Measurements from ENCODE around the gene MYH9. TPM values are rescaled to one million over a fixed set of nuclear protein-coding genes. Genes with fewer than 3 reads are reported as not detected.
"Not testable (repeated sequence)": the region's sequence is repeated elsewhere in the genome, so short reads cannot be mapped to it uniquely, and the experiment has no call there.

The MYH9 gene
- total RNA-seq, 1 experiment from 2014 or later = 258 TPM

DNA sequence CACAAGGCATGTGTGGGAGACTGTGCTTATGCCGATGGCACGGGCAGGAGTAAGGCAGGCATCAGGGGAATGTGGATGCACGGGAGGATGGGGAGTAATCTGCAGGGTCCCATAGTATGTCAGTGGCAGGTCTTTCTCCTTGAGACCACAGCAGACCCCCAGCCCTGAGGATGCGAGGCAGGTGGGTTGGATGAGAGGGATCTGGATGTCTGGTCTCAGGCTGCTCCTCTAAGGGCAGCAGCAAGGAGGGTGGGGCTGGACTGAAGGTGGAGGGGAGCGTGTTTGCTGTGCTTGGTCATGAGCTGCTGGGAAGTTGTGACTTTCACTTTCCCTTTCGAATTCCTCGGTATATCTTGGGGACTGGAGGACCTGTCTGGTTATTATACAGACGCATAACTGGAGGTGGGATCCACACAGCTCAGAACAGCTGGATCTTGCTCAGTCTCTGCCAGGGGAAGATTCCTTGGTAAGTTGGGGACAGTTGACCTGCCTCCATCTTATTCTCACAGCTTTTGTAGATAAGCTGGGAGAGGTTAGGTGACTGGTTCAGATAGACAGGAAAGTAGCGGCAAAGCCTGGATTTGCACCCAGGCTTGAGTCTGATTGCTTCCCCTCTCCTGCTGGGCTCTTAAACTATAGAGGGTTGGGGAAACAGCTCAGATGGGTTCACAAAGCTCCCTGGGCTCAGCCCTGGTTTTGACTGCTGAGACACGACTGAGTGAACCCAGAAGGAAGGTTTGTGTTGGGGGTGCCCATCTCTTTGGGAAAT, 134.8 kb downstream of the MYH9 start, which contains the start of gene APOL1:
APOL1 (plus strand) TSS at position 380 of the 769 bp plus-strand sequence. CDS start 1,823 bp downstream, outside the sequence.
- Histone ChIP-seq H3K4me3 (replicated peaks in 1 of 2; ENCODE audit: low read depth in 1 of 2, low read length in 2 of 2) (no peak within 1 kb of the TSS), H3K9me3 (ENCODE audit: control insufficient read depth in 1 of 2, insufficient read depth in 1 of 2, low read depth in 1 of 2, low read length in 2 of 2) (no peaks in the 10 kb centered on the region), H3K9me2 (ENCODE audit: insufficient read depth) (no peaks in the 10 kb centered on the region), H2AFZ (ENCODE audit: low read depth, low read length, poor library complexity, severe bottlenecking) (no peak within 1 kb of the TSS), H3K27me3 (ENCODE audit: insufficient read depth, low read length) (no peaks in the 10 kb centered on the region), H3K79me2 (ENCODE audit: insufficient read depth, low read length) (no peaks in the 10 kb centered on the region), H4K20me1 (ENCODE audit: insufficient read depth) (no peaks in the 10 kb centered on the region), H3K9ac (ENCODE audit: low read length) (no peak within 1 kb of the TSS), H3K27ac (ENCODE audit: low read depth, low read length) (no peak within 1 kb of the TSS), H3K4me2 (ENCODE audit: low read length) (no peak within 1 kb of the TSS), H3K4me1 (ENCODE audit: control insufficient read depth in 1 of 2, insufficient read depth in 2 of 2, low read length in 2 of 2) (no peaks in the 10 kb centered on the region), H3K36me3 (ENCODE audit: control insufficient read depth in 1 of 2, insufficient read depth in 2 of 2, low read length in 2 of 2) (no peaks in the 10 kb centered on the region)
- intact Hi-C loops (cut with micrococcal nuclease) = no loop called here
- BruUV-seq (replicated peaks) = no TSS peak
- TF ChIP-seq, protein P1, sequence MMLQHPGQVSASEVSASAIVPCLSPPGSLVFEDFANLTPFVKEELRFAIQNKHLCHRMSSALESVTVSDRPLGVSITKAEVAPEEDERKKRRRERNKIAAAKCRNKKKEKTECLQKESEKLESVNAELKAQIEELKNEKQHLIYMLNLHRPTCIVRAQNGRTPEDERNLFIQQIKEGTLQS (IDR thresholded peaks at IDR 0.05) = no peak
- TF ChIP-seq JUND (IDR thresholded peaks at IDR 0.05) (no peak), EZH2 (IDR thresholded peaks at IDR 0.05) (no peak), FOSL1 (IDR thresholded peaks at IDR 0.05; ENCODE audit: low read depth) (no peak), ZFX (IDR thresholded peaks at IDR 0.05) (no peak)
- TF ChIP-seq, protein P2, sequence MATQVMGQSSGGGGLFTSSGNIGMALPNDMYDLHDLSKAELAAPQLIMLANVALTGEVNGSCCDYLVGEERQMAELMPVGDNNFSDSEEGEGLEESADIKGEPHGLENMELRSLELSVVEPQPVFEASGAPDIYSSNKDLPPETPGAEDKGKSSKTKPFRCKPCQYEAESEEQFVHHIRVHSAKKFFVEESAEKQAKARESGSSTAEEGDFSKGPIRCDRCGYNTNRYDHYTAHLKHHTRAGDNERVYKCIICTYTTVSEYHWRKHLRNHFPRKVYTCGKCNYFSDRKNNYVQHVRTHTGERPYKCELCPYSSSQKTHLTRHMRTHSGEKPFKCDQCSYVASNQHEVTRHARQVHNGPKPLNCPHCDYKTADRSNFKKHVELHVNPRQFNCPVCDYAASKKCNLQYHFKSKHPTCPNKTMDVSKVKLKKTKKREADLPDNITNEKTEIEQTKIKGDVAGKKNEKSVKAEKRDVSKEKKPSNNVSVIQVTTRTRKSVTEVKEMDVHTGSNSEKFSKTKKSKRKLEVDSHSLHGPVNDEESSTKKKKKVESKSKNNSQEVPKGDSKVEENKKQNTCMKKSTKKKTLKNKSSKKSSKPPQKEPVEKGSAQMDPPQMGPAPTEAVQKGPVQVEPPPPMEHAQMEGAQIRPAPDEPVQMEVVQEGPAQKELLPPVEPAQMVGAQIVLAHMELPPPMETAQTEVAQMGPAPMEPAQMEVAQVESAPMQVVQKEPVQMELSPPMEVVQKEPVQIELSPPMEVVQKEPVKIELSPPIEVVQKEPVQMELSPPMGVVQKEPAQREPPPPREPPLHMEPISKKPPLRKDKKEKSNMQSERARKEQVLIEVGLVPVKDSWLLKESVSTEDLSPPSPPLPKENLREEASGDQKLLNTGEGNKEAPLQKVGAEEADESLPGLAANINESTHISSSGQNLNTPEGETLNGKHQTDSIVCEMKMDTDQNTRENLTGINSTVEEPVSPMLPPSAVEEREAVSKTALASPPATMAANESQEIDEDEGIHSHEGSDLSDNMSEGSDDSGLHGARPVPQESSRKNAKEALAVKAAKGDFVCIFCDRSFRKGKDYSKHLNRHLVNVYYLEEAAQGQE (IDR thresholded peaks at IDR 0.05; ENCODE audit: low read depth) = no peak
- CTCF ChIA-PET = no interaction called here
- POLR2A ChIA-PET = no interaction called here
- ATAC-seq (no peak), DNase-seq (ENCODE audit: low read depth, low spot score) (no peak)
- RAD21 ChIA-PET (ENCODE audit: low non-redundant PET in 1 of 2, low total read pairs in 2 of 2, uncharacterized antibody in 2 of 2, unreplicated experiment in 2 of 2) = no interaction called here

DNA sequence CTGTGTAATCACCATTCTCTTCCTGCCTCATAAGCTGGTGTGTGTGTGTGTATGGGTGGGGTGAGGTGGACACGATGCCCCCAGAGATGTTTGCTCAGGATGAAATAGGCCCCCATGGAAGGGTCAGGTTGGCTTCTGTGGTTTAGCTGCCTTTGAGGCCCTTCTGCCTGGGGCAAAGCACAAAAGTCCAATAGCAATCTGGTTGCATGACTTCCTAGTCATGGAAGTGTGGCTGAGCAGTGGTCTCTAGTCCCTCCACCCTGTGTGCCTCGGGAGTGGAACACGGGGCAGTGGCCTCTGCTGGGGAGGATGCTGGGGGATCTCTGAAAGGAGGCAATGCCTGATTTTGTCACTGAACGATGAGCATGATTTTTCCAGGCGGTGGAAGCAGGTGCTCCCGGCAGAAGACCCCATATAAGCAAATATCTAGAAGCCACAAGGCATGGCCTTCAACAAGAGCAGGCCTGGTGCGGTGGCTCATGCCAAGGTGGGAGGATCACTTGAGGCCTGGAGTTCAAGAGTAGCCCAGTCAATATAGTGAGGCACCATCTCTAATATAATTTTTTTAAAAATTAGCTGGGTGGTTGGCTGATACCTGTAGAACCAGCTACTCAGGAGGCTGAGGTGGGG, 135.7 kb downstream of the MYH9 start:
- H3K4me2 ChIP-seq (ENCODE audit: low read length); H3K4me1 ChIP-seq (ENCODE audit: control insufficient read depth in 1 of 2, insufficient read depth in 2 of 2, low read length in 2 of 2); DNase-seq (ENCODE audit: low read depth, low spot score); BruUV-seq (replicated peaks); H3K27ac ChIP-seq (ENCODE audit: low read depth, low read length); RAD21 ChIA-PET (ENCODE audit: low non-redundant PET in 1 of 2, low total read pairs in 2 of 2, uncharacterized antibody in 2 of 2, unreplicated experiment in 2 of 2); intact Hi-C loops (cut with micrococcal nuclease); H2AFZ ChIP-seq (ENCODE audit: low read depth, low read length, poor library complexity, severe bottlenecking); H4K20me1 ChIP-seq (ENCODE audit: insufficient read depth); H3K9me3 ChIP-seq (ENCODE audit: control insufficient read depth in 1 of 2, insufficient read depth in 1 of 2, low read depth in 1 of 2, low read length in 2 of 2); POLR2A ChIA-PET; H3K9me2 ChIP-seq (ENCODE audit: insufficient read depth); H3K79me2 ChIP-seq (ENCODE audit: insufficient read depth, low read length); H3K9ac ChIP-seq (ENCODE audit: low read length); H3K27me3 ChIP-seq (ENCODE audit: insufficient read depth, low read length); H3K4me3 ChIP-seq (replicated peaks in 1 of 2; ENCODE audit: low read depth in 1 of 2, low read length in 2 of 2); ATAC-seq; CTCF ChIA-PET; H3K36me3 ChIP-seq (ENCODE audit: control insufficient read depth in 1 of 2, insufficient read depth in 2 of 2, low read length in 2 of 2): not testable (repeated sequence)

DNA sequence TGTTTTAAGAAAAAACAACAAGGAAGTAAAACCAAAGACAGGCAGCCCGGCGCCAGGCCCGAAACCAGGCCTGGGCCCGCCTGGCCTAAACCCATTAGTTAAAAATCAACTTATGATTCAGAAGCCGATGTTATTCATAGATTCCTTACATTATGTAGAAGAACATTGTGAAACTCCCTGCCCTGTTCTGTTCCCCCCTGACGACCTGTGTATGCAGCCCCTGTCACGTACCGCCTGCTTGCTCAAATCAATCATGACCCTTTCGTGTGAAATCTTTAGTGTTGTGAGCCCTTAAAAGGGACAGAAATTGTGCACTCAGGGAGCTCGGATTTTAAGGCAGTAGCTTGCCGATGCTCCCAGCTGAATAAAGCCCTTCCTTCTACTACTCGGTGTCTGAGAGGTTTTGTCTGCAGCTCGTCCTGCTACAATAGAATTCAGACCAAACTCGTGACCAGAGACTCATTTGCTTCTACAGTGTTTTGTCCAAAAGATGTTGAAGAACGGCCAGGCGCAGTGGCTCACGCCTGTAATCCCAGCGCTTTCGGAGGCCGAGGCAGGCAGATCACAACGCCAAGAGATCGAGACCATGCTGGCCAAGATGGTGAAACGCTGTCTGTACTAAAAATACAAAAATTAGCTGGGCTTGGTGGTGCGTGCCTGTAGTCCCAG, 137.3 kb downstream of the MYH9 start:
- H3K9me3 ChIP-seq (ENCODE audit: control insufficient read depth in 1 of 2, insufficient read depth in 1 of 2, low read depth in 1 of 2, low read length in 2 of 2); intact Hi-C loops (cut with micrococcal nuclease); H4K20me1 ChIP-seq (ENCODE audit: insufficient read depth); H3K79me2 ChIP-seq (ENCODE audit: insufficient read depth, low read length); H3K27ac ChIP-seq (ENCODE audit: low read depth, low read length); H3K4me3 ChIP-seq (replicated peaks in 1 of 2; ENCODE audit: low read depth in 1 of 2, low read length in 2 of 2); H3K36me3 ChIP-seq (ENCODE audit: control insufficient read depth in 1 of 2, insufficient read depth in 2 of 2, low read length in 2 of 2); POLR2A ChIA-PET; H3K27me3 ChIP-seq (ENCODE audit: insufficient read depth, low read length); DNase-seq (ENCODE audit: low read depth, low spot score); H3K4me1 ChIP-seq (ENCODE audit: control insufficient read depth in 1 of 2, insufficient read depth in 2 of 2, low read length in 2 of 2); H2AFZ ChIP-seq (ENCODE audit: low read depth, low read length, poor library complexity, severe bottlenecking); BruUV-seq (replicated peaks); H3K9me2 ChIP-seq (ENCODE audit: insufficient read depth); H3K4me2 ChIP-seq (ENCODE audit: low read length); ATAC-seq; RAD21 ChIA-PET (ENCODE audit: low non-redundant PET in 1 of 2, low total read pairs in 2 of 2, uncharacterized antibody in 2 of 2, unreplicated experiment in 2 of 2); H3K9ac ChIP-seq (ENCODE audit: low read length): not testable (repeated sequence)
- CTCF ChIA-PET = interaction anchor here (1.5 kb wide), 1 partner anchor 36 kb away, joined by 3 read pairs; no protein-coding TSS in a partner anchor

All from HCT116 (cell line).